Activated naive CD4-positive, alpha-beta T cell treated with anti-CD3 and anti-CD28 coated beads for 36 hours (primary cell): ENCODE results near the gene SCRN2. TPM values are rescaled to one million over a fixed set of nuclear protein-coding genes. Genes with fewer than 3 reads are reported as not detected.
A peak's percentile ranks its signal among the peaks of the same experiment; 100 is the strongest.

Source experiments
- CTCF ChIA-PET: fragments of 350-600 bp; sonication (Branson Sonifier 250); formaldehyde crosslinking; loops from one replicate; lab custom pipeline; 2021; ENCODE audit warnings: antibody characterized with exemption; lab: Charles Lee
- DNase-seq: peaks from one replicate; pipeline ENCODE4 v3.0.0-alpha.2; 2020
- H3K27ac Mint-ChIP-seq: one replicate; pipeline ENCODE4 v1.8.0; 2021; ENCODE audit warnings: mild to moderate bottlenecking, mixed read lengths
- H3K27me3 Mint-ChIP-seq: one replicate; pipeline ENCODE4 v1.8.0; 2021; ENCODE audit warnings: low read depth, mixed read lengths
- H3K36me3 Mint-ChIP-seq: one replicate; pipeline ENCODE4 v1.8.0; 2021; ENCODE audit warnings: low read depth, mixed read lengths
- H3K4me1 Mint-ChIP-seq: one replicate; pipeline ENCODE4 v1.8.0; 2021; ENCODE audit warnings: low read depth, mixed read lengths
- H3K4me3 Mint-ChIP-seq: one replicate; pipeline ENCODE4 v1.8.0; 2021; ENCODE audit warnings: mild to moderate bottlenecking, moderate library complexity, mixed read lengths
- H3K9me3 Mint-ChIP-seq: one replicate; pipeline ENCODE4 v1.8.0; 2021; ENCODE audit warnings: mixed read lengths
- intact Hi-C: fragments of 100-400 bp; cut with micrococcal nuclease; formaldehyde crosslinking; loops from one replicate; pipeline ENCODE4 v1.15.1; 2023
- total RNA-seq, 2 experiments: library from RNA; stranded (reverse); gene quantifications; one replicate each; pipeline ENCODE4 v1.2.3, GENCODE V29; 2021

Gene SCRN2
- total RNA-seq, 2 experiments from 2014 or later: 15.1 to 16.3 TPM

DNA sequence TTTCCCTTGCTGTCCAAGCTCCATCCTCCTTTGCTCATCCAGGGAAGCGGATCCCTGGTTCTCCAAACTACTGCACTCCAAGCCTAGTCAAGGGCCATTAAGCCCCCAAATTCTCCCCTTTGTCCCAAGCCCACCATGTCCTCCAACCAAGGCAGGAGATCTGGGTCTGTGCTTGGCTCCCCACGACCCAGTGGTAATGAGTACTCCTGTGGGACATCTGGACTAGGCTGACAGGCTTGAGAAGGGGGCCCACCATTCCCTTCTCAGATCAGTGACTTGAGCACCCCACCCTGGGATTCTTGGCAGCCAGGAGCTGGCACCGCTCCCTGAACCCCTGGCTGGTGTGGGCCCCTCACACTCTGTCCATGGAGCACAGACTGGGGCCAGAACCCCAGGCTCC lies 36.6 kb downstream of the SCRN2 start:
- Mint-ChIP-seq H3K4me1 (no peaks in the 10 kb centered on the region), H3K27me3 (no peaks in the 10 kb centered on the region), H3K4me3 (no peak overlapping the region), H3K27ac (no peak overlapping the region), H3K9me3 (no peaks in the 10 kb centered on the region), H3K36me3 (no peaks in the 10 kb centered on the region)
- intact Hi-C loops: loop anchor here (5.0 kb wide), 2 partner anchors 182 to 442 kb away; no protein-coding TSS in a partner anchor
- DNase-seq: peak; percentile 1
- CTCF ChIA-PET: interaction anchor here (0.8 kb wide), 1 partner anchor 18 kb away, joined by 3 read pairs; no protein-coding TSS in a partner anchor

DNA sequence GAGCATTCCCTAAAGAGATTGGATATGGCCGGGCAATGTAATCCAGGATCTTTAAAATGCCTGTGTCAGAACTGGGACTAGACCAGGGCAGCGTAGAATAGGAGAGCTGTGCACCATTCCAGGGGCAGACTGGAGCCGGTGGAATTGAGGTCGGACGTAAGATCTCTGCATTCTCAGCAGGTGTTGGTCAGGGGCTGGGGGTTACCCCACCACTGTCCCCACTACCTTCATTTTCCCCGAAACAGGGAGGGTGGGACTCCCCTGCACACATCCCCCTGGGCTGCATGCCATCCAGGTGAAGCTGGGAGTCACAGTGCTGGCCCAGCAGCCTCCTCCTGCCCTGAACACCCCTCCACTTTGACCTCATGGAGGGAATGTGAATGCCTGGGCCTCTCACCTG lies 37.3 kb downstream of the SCRN2 start:
- H3K4me1 Mint-ChIP-seq: no peaks in the 10 kb centered on the region
- no peaks in the 10 kb centered on the region for H3K36me3 Mint-ChIP-seq
- no peak overlapping the region for H3K4me3 Mint-ChIP-seq
- H3K9me3 Mint-ChIP-seq: no peaks in the 10 kb centered on the region
- no peak overlapping the region for H3K27ac Mint-ChIP-seq
- CTCF ChIA-PET: interaction anchor here (0.6 to 0.8 kb wide), 2 partner anchors 17 to 274 kb away, joined by 3 read pairs; no protein-coding TSS in a partner anchor
- no peaks in the 10 kb centered on the region for H3K27me3 Mint-ChIP-seq
- intact Hi-C loops: loop anchor here (5.0 kb wide), 2 partner anchors 181 to 441 kb away; no protein-coding TSS in a partner anchor
- peak; percentile 3 for DNase-seq

DNA sequence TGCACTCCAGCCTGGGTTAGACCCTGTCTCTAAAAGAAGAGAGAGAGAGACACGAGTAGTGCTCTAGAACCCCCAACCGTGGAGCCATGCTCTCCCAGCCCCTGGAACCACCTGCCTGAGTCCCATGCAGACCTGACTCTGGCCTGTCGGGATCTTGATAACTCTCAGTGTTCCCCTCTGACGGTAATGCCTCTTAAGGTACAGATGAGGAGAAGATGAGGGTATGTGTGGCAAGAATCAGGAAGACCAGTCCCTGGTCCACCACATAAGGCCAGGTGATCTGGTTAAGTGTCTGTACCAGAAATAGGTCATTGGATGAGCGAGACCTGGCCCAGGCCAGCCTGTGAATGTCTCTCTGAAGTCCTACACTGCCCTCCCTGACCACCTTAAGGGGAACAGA lies 37.9 kb downstream of the SCRN2 start:
- intact Hi-C loops: loop anchor here (5.0 kb wide), 2 partner anchors 181 to 441 kb away; no protein-coding TSS in a partner anchor
- no peak overlapping the region for H3K27ac Mint-ChIP-seq
- H3K4me3 Mint-ChIP-seq: no peak overlapping the region
- no peaks in the 10 kb centered on the region for H3K36me3 Mint-ChIP-seq
- CTCF ChIA-PET: interaction anchor here (0.6 to 1.8 kb wide), 4 partner anchors 15 to 275 kb away, joined by 3 to 7 read pairs (median 3); no protein-coding TSS in a partner anchor
- H3K4me1 Mint-ChIP-seq: no peaks in the 10 kb centered on the region
- no peaks in the 10 kb centered on the region for H3K9me3 Mint-ChIP-seq
- no peaks in the 10 kb centered on the region for H3K27me3 Mint-ChIP-seq
- DNase-seq: no peak

DNA sequence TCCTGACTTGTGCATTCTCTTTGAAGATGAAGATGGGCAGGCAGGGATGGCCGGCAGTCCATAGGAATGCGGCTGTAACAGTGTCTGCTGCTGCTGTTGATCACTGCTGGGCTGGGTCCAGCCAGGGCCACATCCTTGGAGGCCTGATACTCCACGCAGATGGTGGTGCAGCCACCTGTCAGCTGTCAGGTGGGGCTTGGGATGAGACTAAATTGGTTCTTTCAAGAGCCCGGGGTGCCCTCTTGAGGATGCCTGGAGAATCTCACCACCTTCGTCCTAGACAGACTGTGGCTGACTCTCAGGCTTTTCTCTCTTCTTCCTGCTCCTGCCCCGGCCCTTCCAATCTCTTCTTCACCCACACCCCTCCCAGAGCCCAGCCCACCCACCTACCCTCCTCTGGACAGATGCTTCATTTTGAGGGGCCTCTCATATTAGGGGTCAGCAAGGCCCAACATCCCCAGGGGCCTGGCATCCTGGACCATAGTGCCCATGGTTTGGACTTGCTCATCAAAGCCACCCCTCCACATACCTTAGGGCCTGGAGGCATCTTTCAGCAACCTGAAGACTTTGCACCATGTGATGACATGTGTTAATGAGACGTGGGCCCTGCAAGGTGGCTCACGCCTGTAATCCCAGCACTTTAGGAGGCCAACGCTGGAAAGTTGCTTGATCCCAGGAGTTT lies 38.6 kb downstream of the SCRN2 start:
- no peak overlapping the region for H3K4me3 Mint-ChIP-seq
- no peaks in the 10 kb centered on the region for H3K36me3 Mint-ChIP-seq
- peak; percentile 73 for DNase-seq
- no peaks in the 10 kb centered on the region for H3K9me3 Mint-ChIP-seq
- CTCF ChIA-PET: interaction anchor here (0.7 to 1.9 kb wide), 15 partner anchors 9 to 253 kb away, joined by 3 to 10 read pairs (median 3); partner anchors contain the start of gene TBX21
- H3K27me3 Mint-ChIP-seq: no peaks in the 10 kb centered on the region
- intact Hi-C loops: loop anchor here (1.0 to 5.0 kb wide), 4 partner anchors 26 to 440 kb away; no protein-coding TSS in a partner anchor
- no peak overlapping the region for H3K27ac Mint-ChIP-seq
- H3K4me1 Mint-ChIP-seq: no peaks in the 10 kb centered on the region

DNA sequence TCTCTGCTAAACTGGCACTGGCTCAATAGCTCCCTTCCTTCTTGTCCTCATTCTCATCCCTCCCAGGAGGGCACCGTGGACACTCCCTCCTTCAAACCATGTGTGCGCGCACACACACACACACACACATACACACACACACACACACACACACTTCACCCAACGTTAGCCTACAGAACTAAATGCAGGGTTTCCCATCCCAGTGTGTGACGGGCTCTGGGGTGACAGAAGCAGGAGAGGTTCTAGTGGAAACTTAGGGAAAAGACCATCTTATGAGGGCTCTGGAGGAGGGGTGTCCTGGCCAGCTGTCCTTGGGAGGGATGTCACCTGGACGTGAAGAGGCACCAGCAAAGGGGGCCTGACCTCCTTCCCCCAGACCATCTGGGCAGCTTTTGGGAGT lies 39.2 kb downstream of the SCRN2 start:
- no peaks in the 10 kb centered on the region for H3K4me1 Mint-ChIP-seq
- no peaks in the 10 kb centered on the region for H3K27me3 Mint-ChIP-seq
- peak; percentile 2 for DNase-seq
- CTCF ChIA-PET: interaction anchor here (0.6 to 1.9 kb wide), 18 partner anchors 9 to 252 kb away, joined by 3 to 10 read pairs (median 4); partner anchors contain the start of gene TBX21
- no peaks in the 10 kb centered on the region for H3K36me3 Mint-ChIP-seq
- H3K4me3 Mint-ChIP-seq: no peak overlapping the region
- no peak overlapping the region for H3K27ac Mint-ChIP-seq
- no peaks in the 10 kb centered on the region for H3K9me3 Mint-ChIP-seq
- intact Hi-C loops: loop anchor here (1.0 to 5.0 kb wide), 4 partner anchors 26 to 440 kb away; no protein-coding TSS in a partner anchor

DNA sequence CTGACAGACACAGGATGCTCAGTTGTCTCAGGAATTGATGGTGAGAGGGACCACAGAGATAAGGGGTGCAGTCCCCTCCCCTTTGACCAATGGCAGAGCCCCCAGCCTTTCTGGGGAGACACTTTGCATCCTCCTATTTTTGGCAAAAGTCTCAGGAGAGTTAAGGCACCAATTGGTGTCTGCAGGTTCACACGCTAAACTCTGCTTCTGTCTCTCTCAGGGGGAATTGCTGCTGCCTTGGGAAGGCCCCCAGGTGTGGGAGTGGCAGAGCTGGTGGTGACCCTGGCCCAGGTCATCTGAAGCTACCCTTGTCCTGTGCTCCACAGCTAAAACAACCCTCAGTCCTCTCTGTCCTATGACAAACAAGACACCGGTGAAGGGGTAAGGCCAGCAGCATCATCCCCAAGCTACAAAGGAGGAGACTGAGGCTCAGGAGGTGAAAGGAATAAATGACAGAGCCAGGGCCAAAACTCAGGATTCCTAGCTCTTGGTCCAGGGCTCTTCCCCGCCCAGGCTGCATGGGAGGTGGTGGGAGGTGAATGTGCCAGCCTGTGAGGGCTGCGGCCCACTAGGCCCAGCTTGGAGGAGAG lies 39.8 kb downstream of the SCRN2 start:
- Mint-ChIP-seq H3K27ac (no peak overlapping the region), H3K36me3 (no peaks in the 10 kb centered on the region), H3K4me3 (no peak overlapping the region), H3K4me1 (no peaks in the 10 kb centered on the region), H3K27me3 (no peaks in the 10 kb centered on the region), H3K9me3 (no peaks in the 10 kb centered on the region)
- CTCF ChIA-PET: interaction anchor here (0.6 to 1.9 kb wide), 19 partner anchors 8 to 238 kb away, joined by 3 to 10 read pairs (median 3); partner anchors contain the start of gene TBX21
- DNase-seq: peak; percentile 2
- intact Hi-C loops: loop anchor here (5.0 kb wide), 2 partner anchors 179 to 439 kb away; no protein-coding TSS in a partner anchor

DNA sequence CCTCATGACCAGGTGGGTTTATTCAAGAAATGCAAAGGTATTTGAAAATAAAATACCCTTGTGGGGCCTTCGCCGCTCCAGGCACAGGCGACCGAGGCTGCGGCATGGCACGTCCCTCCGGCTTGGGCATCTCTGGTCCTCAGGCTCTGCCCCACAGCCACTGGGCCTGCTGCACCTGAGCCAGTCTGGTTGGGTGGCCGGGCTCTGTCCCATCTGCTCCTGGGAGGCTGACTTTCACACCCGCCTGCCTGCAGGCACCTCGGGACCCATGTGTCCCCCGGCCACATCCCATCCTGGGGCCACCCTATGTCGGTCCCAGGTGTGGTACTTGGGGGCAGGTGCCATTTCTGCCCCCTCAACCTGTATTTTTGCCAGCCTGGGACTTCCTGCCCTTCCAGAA lies 40.4 kb downstream of the SCRN2 start:
- Mint-ChIP-seq H3K4me3 (no peak overlapping the region), H3K9me3 (no peaks in the 10 kb centered on the region), H3K27ac (no peak overlapping the region), H3K4me1 (no peaks in the 10 kb centered on the region), H3K27me3 (no peaks in the 10 kb centered on the region), H3K36me3 (no peaks in the 10 kb centered on the region)
- intact Hi-C loops: loop anchor here (5.0 kb wide), 2 partner anchors 178 to 438 kb away; no protein-coding TSS in a partner anchor
- no peak for DNase-seq
- CTCF ChIA-PET: interaction anchor here (0.6 to 1.9 kb wide), 7 partner anchors 22 to 238 kb away, joined by 3 to 10 read pairs (median 5); no protein-coding TSS in a partner anchor

DNA sequence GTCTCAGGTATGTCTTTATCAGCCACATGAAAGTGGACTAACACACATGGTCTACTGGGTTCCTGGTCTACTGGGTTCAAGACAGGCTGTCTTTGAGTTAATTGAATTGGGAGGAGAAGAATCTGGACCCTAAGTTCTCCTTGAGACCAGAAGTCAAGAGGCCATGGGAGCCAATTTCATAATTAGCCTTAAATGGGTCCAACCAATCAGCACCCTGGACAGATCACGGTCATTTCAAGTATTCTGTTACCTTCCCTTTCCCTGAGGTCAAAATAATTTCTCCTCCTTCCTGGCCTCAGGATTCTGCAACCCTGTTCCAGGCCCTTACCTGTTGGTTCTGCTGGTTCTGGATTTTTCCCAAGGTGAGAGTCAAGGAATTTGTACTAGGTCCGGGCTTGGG lies 43.3 kb downstream of the SCRN2 start:
- intact Hi-C loops: no loop called here

DNA sequence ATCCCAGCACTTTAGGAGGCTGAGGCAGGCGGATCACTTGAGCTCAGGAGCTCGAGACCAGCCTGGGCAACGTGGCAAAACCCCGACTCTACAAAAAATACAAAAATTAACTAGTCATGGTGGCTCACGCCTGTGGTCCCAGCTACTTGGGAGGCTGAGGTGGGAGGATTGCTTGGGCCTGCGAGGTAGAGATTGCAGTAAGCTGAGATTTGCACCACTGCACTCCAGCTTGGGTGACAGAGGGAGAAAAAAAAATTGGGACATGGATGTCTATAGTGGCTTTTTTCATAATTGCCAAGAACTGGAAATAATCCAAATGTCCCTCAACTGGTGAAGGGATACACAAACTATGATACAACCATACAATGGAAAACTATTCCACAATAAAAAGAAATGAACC lies 48.1 kb downstream of the SCRN2 start:
- peaks cover 40% of the 10 kb centered on the region for H3K27me3 Mint-ChIP-seq
- H3K27ac Mint-ChIP-seq: no peak overlapping the region
- H3K4me1 Mint-ChIP-seq: peaks cover 5% of the 10 kb centered on the region

More for the DNA sequence above, 43.3 kb downstream of the SCRN2 start:
- CTCF ChIA-PET: interaction anchor here (0.6 kb wide), 1 partner anchor 166 kb away, joined by 3 read pairs; no protein-coding TSS in a partner anchor
- Mint-ChIP-seq H3K9me3 (no peaks in the 10 kb centered on the region), H3K36me3 (no peaks in the 10 kb centered on the region), H3K4me1 (no peaks in the 10 kb centered on the region), H3K27me3 (peaks cover 9% of the 10 kb centered on the region), H3K27ac (no peak overlapping the region), H3K4me3 (no peak overlapping the region)
- peak; percentile 20 for DNase-seq

DNA sequence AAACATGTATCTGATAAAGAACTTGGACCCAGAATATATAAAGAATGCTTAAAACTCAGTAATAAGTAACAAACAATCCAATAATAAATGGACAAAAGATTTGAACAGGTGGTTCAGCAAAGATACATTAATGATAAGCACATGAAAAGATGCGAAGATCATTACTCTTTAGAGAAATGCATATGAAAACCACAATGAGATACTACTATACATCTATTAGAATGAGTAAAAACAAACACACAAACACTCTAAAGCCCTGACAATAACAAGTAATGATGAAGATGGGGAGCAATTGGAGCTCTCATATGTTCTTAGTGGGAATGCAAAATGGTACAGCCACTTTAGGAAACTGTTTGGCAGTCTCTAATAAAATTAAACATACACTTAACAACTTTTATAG lies 48.6 kb downstream of the SCRN2 start:
- Mint-ChIP-seq H3K36me3 (no peaks in the 10 kb centered on the region), H3K9me3 (no peaks in the 10 kb centered on the region), H3K4me3 (no peak overlapping the region), H3K27me3 (peaks cover 43% of the 10 kb centered on the region), H3K4me1 (peaks cover 5% of the 10 kb centered on the region), H3K27ac (no peak overlapping the region)
- CTCF ChIA-PET: interaction anchor here (1.3 kb wide), 2 partner anchors 20 to 128 kb away, joined by 3 to 5 read pairs; no protein-coding TSS in a partner anchor
- intact Hi-C loops: no loop called here
- no peak for DNase-seq

More for the DNA sequence above, 48.1 kb downstream of the SCRN2 start:
- CTCF ChIA-PET: interaction anchor here (1.0 to 1.3 kb wide), 3 partner anchors 9 to 129 kb away, joined by 3 to 5 read pairs (median 4); no protein-coding TSS in a partner anchor
- DNase-seq: no peak
- Mint-ChIP-seq H3K4me3 (no peak overlapping the region), H3K9me3 (no peaks in the 10 kb centered on the region), H3K36me3 (no peaks in the 10 kb centered on the region)
- intact Hi-C loops: no loop called here

DNA sequence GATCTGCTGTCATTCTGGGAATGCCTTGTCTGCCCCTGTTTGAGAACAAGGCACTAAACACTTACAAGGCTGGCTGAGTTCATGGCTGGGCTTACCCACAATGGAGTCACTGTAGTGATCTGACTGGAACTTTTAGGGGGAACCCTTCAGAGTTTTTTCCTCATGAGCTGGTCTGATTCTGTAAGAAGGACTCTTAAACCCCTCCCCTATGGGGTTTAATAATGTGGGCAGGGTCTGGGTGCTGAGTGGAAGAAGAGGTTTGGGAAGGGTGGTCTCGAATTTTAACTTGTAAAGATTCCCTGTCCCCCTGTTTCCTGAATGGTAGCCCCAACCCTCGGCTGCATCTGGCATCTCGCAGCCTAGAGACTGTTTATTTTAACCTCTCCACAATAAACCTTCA lies 50.0 kb downstream of the SCRN2 start:
- H3K36me3 Mint-ChIP-seq: no peaks in the 10 kb centered on the region
- H3K27ac Mint-ChIP-seq: no peak overlapping the region
- no peak for DNase-seq
- H3K4me3 Mint-ChIP-seq: no peak overlapping the region
- H3K27me3 Mint-ChIP-seq: peaks cover 46% of the 10 kb centered on the region
- intact Hi-C loops: loop anchor here (2.0 kb wide), 1 partner anchor 92 kb away; no protein-coding TSS in a partner anchor
- CTCF ChIA-PET: interaction anchor here (0.6 to 1.0 kb wide), 2 partner anchors 14 to 87 kb away, joined by 4 read pairs; no protein-coding TSS in a partner anchor
- H3K4me1 Mint-ChIP-seq: peaks cover 5% of the 10 kb centered on the region
- no peaks in the 10 kb centered on the region for H3K9me3 Mint-ChIP-seq
